Measurements from ENCODE around the gene CATSPERZ. TPM values are rescaled to one million over a fixed set of nuclear protein-coding genes. Genes with fewer than 3 reads are reported as not detected.

Gene CATSPERZ
- total RNA-seq, 1 donor from 2014 or later = 0.39 TPM

- DNase-seq = no peak
These were observed 42.9 kb downstream of the CATSPERZ start for GRCh38 chr11:64342869-64343745.

- DNase-seq = no peak
These were observed 43.8 kb downstream of the CATSPERZ start for GRCh38 chr11:64343767-64344559.

GRCh38 chr11:64344787-64345186 is 44.6 kb downstream of the CATSPERZ start:
- no peak for DNase-seq

- no peak for DNase-seq
These were observed 47.2 kb downstream of the CATSPERZ start for GRCh38 chr11:64347193-64347867.

GRCh38 chr11:64348383-64349024 is 48.3 kb downstream of the CATSPERZ start:
- DNase-seq = no peak

- no peak for DNase-seq
These were observed 48.8 kb downstream of the CATSPERZ start for GRCh38 chr11:64349025-64349387.

- no peak for DNase-seq
These were observed 49.2 kb downstream of the CATSPERZ start for GRCh38 chr11:64349404-64349803.

- no peak for DNase-seq
These were observed 51.0 kb downstream of the CATSPERZ start for GRCh38 chr11:64351136-64351631.

GRCh38 chr11:64352099-64352994 is 52.2 kb downstream of the CATSPERZ start:
- DNase-seq = no peak

GRCh38 chr11:64352995-64353714 is 53.0 kb downstream of the CATSPERZ start:
- DNase-seq = no peak

GRCh38 chr11:64353715-64354506 is 53.8 kb downstream of the CATSPERZ start:
- DNase-seq = no peak

Small RNA genes lying within 50 kb of the gene (small RNA-seq; reads per million reads assigned to genes)
- gene MIR7155 (ENCODE audit: low replicate concordance) (0.09 reads per million), gene RF00019 (ENCODE audit: low replicate concordance) (not detected)

Other genes with a start within 250 kb of the CATSPERZ start
- gene MACROD1, start 134.2 kb upstream of the CATSPERZ start, total RNA-seq = 23.1 TPM
- 67.6 TPM for gene STIP1, start 114.2 kb upstream of the CATSPERZ start, total RNA-seq
- gene FERMT3, start 93.6 kb upstream of the CATSPERZ start, total RNA-seq = 7.2 TPM
- 13.7 TPM for gene TRPT1, start 74.2 kb upstream of the CATSPERZ start, total RNA-seq
- gene NUDT22, start 74.1 kb upstream of the CATSPERZ start, total RNA-seq = 13.7 TPM
- 15.2 TPM for gene DNAJC4, start 69.8 kb upstream of the CATSPERZ start, total RNA-seq
- gene VEGFB, start 65.8 kb upstream of the CATSPERZ start, total RNA-seq = 31.9 TPM
- gene FKBP2, start 59.3 kb upstream of the CATSPERZ start, total RNA-seq = 39.4 TPM
- 43.1 TPM for gene PPP1R14B, start 53.4 kb upstream of the CATSPERZ start, total RNA-seq
- 17.4 TPM for gene PLCB3, start 48.8 kb upstream of the CATSPERZ start, total RNA-seq
- 27.5 TPM for gene BAD, start 15.7 kb upstream of the CATSPERZ start, total RNA-seq
- gene GPR137, start 14.5 kb upstream of the CATSPERZ start, total RNA-seq = 4.7 TPM
- gene KCNK4, start 9.1 kb upstream of the CATSPERZ start, total RNA-seq = not detected
- gene ESRRA, start 5.2 kb downstream of the CATSPERZ start, total RNA-seq = 12.0 TPM
- gene TRMT112, start 17.2 kb downstream of the CATSPERZ start, total RNA-seq = 108 TPM
- 81.9 TPM for gene PRDX5, start 17.8 kb downstream of the CATSPERZ start, total RNA-seq
- 5.9 TPM for gene CCDC88B, start 39.8 kb downstream of the CATSPERZ start, total RNA-seq
- 9.7 TPM for gene RPS6KA4, start 58.8 kb downstream of the CATSPERZ start, total RNA-seq

Measured in skin of body (tissue), 3 donors.